NB4 (cell line): ENCODE results near the gene RMDN3.

Experiments
- CTCF ChIP-seq: IDR thresholded peaks from one replicate; pipeline ENCODE4 v1.5.1; 2012; ENCODE audit warnings: low read depth, low read length
- MAX ChIP-seq: IDR thresholded peaks from 2 replicates; pipeline ENCODE4 v1.6.1; 2011; ENCODE audit warnings: low read depth, low read length
- POLR2A ChIP-seq: IDR thresholded peaks from 2 replicates; pipeline ENCODE4 v1.6.1; 2011; ENCODE audit warnings: mild to moderate bottlenecking; ENCODE audit not compliant: insufficient read length; ENCODE audit errors: extremely low read depth

GRCh38 chr15:40787344-40787841, 32.3 kb upstream of the RMDN3 start:
- TF ChIP-seq MAX (no peak), POLR2A (no peak), CTCF (no peak)
